GM21786 (cell line): ENCODE data around the gene EMILIN3.

Source experiments
- ATAC-seq: cut with Tn5 transposase; IDR thresholded peaks from one replicate; pipeline ENCODE4 v1.9.1; 2021; ENCODE audit not compliant: unreplicated experiment

The EMILIN3 gene, protein sequence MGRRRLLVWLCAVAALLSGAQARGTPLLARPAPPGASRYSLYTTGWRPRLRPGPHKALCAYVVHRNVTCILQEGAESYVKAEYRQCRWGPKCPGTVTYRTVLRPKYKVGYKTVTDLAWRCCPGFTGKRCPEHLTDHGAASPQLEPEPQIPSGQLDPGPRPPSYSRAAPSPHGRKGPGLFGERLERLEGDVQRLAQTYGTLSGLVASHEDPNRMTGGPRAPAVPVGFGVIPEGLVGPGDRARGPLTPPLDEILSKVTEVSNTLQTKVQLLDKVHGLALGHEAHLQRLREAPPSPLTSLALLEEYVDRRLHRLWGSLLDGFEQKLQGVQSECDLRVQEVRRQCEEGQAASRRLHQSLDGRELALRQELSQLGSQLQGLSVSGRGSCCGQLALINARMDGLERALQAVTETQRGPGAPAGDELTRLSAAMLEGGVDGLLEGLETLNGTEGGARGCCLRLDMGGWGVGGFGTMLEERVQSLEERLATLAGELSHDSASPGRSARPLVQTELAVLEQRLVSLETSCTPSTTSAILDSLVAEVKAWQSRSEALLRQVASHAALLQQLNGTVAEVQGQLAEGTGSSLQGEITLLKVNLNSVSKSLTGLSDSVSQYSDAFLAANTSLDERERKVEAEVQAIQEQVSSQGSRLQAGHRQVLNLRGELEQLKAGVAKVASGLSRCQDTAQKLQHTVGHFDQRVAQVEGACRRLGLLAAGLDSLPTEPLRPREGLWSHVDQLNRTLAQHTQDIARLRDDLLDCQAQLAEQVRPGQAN

DNA sequence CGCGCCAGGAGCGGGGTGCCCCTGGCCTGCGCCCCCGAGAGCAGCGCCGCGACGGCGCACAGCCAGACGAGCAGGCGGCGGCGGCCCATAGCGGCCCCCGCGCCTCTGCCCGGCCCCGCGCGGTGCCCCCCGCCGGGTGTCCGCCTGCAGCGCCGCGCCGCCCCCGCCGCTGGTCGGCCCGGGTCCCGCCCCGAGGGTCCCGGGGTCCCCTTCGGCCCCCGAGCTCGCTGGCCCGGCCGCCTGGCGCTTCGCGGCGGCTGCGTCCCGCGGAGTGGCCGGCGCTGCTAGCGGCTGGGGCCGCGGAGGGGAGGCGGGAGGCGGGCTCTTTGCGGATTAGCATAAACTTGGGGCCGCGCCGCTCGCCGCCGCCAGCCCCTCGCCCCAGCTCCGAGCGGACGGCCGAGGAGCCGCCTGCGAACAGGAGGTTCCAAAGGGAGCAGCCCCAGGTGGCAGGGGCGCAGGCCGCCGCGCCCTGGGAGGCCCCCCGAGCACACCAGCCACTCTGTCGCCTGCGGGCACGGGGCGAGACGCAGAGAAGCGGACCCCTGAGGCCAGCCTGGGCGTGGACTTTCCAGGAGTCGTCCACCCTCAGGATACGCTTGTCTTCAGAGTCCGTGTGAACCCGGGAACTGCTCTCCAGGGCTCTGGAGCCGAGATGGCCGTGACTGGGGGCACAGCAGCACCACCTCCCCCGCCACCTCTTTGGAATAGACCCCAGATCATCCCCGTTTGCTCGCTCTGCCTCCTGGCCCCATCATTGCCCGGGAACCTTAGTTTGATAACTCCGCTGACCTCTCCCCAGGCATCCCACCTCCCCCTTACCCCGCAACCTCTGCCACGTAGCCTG is at the start of gene EMILIN3:
TSS of gene EMILIN3 (minus strand) at position 273 of the 847 bp plus-strand sequence. CDS start at position 89, 184 bp downstream.
- ATAC-seq: no peak

DNA sequence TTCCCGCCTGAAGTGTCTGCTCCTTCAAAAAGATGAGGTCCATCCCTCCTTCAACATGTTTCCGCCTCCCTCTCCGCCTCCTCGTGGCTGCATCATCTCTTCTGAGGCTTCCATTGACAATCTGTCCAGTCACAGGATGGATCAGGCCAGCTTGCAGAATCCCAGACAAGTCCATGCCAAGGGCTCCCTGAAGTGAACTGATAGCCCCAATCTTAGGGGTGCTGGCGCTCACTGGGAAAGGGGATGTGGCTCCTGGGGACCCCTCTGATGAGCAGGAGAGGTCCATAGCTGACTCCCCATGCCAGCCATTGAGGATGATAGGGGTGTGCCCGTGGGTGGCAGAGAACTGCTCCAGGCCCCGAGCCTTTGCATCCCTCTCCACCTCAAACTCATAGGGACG is 48.6 kb upstream of the EMILIN3 start:
- ATAC-seq: no peak

- ATAC-seq: no peak
These were observed 46.6 kb upstream of the EMILIN3 start for GRCh38 chr20:41413169-41413568.

DNA sequence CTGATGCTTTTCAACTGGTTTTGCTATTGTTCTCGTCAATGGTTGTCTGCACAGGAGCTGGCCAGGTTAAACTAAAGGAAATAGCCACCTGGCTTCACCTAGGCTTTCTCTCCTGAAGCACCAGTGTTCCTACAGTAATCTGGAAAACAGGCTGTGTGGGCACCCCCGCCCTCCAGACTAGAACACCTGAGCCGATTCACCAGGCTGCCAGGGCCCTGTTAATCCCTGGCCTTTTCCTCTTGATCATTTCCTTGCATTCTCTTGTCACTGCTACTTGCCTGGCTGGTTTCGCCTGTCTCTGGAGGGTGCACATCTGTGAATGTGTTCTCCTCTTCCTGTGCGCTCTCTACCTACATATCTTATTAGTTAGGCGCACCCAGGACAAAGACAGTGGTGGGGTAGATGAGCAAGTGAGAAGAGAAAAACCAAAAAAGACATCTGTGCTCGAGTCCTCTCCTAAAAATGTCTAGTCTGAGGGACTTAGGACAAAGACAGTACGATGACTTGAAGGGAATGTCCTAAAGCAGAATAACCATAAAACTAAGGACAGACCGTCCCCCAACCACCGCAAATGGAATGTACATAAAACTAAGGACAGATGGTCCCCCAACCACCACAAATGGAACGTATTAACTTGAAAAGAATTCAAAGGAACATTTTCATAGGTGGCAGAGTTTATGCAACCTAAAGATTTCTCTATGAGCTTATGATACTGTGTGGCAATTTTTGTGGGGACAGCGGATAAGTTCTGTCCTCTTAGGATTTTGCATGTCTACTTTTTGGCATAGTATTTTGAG is 45.9 kb upstream of the EMILIN3 start:
- no peak for ATAC-seq

DNA sequence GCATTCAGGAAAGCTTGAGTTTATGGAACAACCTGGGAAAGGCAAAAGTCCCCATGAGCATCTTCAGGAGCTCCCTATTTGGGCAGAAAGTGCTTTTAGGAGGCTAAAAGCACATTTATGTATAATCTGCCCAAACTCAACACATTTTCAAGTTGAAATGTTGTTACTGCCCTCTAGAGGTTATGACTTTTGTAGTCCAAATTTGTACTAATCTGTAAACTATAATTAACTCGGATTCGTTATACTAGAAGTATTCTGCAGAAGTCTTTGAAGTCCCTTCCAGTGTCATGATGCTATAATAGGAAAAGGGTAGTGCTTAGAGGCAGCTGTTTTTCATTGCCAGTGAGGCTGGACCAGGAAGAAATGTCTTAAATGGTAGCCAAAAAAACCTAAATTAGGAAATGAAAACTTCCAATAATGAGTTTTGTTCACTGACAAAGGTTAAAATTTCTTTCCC is 44.8 kb upstream of the EMILIN3 start:
- no peak for ATAC-seq

DNA sequence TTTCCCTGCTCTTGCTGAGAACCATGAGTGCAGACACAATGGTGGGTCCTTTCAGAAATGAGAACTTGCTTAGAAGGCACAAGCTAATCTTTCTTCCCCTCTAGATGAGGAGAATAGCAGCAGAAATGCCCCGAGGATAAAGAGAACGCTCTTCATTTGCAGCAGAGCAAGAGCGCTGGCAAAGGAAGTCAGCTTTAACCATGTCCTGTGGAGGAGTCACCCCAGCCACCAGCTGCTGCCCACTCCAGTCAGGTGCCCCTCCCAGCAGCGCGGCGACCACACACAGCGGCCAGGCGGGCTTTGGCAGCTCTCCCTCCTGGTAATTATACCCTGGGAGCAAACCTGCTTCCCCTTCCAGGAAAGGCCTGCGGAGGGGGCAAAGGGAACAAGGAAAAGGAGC is 42.4 kb upstream of the EMILIN3 start:
- no peak for ATAC-seq

GRCh38 chr20:41408156-41408794 is 41.7 kb upstream of the EMILIN3 start:
- ATAC-seq: peak; percentile 79

GRCh38 chr20:41407607-41408006 is 41.0 kb upstream of the EMILIN3 start:
- no peak for ATAC-seq

- ATAC-seq: no peak
These were observed 40.4 kb upstream of the EMILIN3 start for GRCh38 chr20:41406896-41407444.

DNA sequence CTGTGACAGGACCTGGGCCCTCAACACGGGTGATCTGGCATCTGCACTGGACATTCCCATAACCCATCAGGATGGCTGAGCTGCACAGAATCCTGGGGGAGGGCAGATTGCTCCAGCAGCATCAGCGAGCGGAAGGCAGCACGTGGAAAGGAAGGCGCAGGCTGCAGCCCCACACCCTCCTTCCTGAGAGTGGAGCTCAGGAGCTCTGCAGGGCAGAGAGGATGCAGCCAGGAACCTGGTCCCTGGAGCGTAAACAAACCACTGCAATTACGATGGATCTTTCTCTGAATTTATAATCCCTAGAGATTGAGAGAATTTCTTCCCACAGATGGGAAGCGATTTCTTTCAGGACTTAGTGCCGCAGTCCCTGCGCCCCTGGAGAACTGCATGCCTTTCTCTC is 39.7 kb upstream of the EMILIN3 start:
- ATAC-seq: no peak

GRCh38 chr20:41405436-41405835 is 38.8 kb upstream of the EMILIN3 start:
- ATAC-seq: no peak

DNA sequence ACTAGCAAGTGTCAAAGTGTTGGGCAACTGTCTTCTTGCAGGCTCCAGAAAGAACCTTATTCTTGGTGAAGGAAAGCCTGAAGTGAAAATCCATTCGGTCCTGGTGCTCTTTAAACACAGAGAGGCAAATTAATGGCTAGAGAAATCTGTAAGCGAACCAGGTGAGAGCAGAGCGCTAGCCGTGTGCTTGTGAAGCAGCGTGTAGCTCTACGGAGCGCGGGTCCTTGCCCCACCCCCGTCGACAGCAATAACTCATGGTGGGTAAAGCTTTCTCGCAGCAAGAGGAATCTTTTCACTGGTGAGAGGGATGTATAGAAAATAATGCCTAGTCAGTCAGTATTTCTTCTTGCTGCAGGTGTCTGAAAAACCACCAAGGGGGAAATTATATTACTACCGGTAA is 37.0 kb upstream of the EMILIN3 start:
- no peak for ATAC-seq

DNA sequence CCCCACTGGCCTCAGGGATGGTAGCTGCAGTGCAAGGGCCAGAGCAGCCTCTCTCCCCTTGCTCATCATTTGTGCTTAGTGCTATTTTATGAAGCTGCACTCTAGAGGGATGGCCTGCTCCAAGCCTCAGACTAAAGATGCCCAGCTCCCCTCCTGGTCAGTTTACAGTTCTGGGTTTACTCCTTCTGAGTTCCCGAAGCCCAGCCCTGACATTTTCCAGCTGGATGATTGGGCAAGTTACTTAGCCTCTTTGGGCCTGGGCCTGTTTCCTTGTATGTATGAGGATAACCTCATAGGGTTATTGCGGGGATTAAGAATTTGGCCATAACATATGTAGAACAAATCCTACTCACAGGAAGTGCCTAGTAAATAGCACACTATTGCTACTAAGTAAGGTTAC is 31.8 kb upstream of the EMILIN3 start:
- ATAC-seq: no peak

DNA sequence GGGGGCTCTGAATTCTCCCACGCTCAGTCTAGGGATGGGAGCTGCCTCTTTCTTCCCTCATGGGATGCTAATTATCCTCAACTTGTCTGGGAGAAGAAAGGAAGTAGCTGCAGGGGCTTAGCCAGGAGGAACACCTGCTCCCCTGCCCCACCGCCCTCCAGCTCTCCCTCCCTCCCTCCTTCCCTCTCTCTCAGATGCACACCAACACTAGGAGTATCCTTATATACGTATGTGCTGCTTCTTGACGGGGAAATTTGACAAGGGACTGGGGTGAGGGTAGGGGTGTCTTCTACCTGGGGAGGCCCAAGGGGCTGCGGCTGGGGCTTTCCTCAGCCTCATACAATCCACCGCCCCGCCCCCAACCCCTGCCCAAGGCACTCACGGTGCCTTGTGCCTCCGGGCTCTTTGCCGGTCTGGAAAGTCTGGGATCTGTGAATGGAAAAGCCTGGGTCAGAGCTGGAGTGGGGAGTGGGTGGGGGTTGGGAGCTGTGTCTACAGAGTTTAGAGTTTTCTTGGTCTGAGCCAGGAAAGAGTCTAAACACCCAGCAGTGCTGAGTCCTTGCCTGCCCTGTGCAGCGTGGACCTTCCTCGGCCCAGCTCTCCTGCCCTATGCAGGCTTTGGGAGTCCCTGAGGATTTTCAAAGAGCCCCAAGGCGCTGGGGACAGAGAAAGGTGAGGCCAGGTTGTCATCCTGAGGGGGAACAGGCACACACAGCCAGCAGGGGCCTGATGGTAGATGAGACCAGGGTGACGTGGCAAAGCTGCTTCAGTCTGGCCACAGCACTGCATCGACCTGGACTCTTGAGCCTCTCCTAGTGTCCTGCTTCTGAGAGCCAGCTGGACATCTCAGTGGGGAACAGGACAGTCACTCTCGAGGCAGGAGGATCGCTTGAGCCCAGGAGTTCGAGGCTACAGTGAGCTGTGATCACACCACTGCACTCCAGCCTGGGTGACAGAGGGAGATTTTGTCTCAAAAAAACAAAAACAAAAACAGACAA is 29.3 kb upstream of the EMILIN3 start:
- no peak for ATAC-seq

DNA sequence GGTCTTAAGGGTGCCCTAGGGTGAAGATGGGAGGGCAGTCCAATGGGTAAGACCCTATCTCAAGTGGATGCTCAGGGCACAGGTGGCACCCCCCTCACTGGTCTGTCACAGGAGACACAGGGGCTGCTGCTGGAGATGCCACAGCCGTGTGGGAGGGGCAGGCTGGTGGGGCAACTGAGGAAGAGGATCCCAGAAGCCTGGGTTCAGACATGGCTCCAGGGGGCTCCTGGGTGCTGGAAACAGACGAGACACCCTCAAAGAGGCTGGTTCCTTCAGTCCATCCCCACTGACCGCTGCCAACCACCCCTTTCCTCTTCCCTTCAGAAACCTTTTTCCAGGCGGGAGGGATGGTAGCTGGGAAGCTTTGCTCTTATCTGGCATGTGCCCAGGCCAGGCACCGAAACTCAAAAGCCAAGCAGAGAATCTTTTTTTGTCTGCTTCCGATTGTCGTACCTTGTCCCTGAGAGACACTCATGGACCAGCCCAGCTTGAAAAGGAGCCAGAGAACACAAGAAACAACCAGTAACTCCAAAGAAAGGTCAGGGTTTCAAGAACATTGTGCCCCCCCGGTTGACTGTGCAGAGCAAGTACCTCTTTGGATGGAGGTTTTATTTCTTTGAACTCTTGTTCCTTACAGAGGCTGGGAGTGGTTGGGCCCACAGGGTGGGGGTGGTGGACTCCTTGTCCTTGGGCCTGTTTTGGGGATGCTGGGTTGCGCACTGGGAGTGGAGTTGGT is 28.5 kb upstream of the EMILIN3 start:
- no peak for ATAC-seq

DNA sequence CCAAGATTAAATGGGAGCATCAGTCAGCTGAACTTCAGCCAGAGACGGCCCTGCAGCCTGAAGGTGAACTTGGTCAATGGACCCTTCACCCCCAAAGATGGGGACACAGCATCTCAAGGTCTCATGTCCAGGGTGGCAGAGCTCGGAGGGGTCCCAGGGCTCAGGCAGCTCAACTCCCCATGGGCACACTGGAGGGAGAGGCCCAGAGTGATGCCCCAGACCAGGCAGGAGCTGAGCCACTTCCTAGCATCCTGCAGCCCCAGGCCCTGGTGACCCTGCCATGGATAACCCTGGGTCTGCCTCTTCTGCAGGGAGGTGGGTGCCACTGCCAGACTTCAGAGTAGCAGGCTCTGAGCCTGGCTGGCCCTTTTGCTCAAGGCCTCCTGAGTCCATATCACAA is 27.5 kb upstream of the EMILIN3 start:
- ATAC-seq: no peak

GRCh38 chr20:41393705-41394066 is 27.1 kb upstream of the EMILIN3 start:
- no peak for ATAC-seq
